HepG2 (cell line): ENCODE measurements around the gene HLA-F. TPM values are rescaled to one million over a fixed set of nuclear protein-coding genes. Genes with fewer than 3 reads are reported as not detected.

Experiments used
- ATAC-seq: fragments of 200-7000 bp; cut with Tn5 transposase; 3 replicates; pipeline ENCODE4 v1.9.1; 2020; ENCODE audit warnings: mild to moderate bottlenecking, moderate library complexity
- BruUV-seq: library from RNA; stranded (reverse); fragments of 400-500 nt; replicated peaks from 2 replicates; lab custom pipeline; 2021; lab: Mats Ljungman, UMichigan
- CTCF ChIA-PET: fragments of 300-600 bp; formaldehyde crosslinking; extraction: SDS; loops from one replicate; lab custom pipeline; 2021; ENCODE audit warnings: low total read pairs, inconsistent platforms, low intra/inter-chr PET ratio; lab: Yijun Ruan, JAX
- POLR2A ChIA-PET: fragments of 350-600 bp; sonication (Branson Sonifier 250); formaldehyde crosslinking; loops from one replicate; lab custom pipeline; 2020; ENCODE audit warnings: antibody characterized with exemption, inconsistent platforms; lab: Yijun Ruan, JAX
- DNase-seq: peaks from one replicate; pipeline ENCODE4 v3.0.0-alpha.2; 2015; ENCODE audit warnings: low spot score
- FAIRE-seq: peaks from 3 replicates; lab custom pipeline; 2011; peaks lifted over from hg19 to GRCh38; lab: Jason Lieb, UNC
- H2AFZ ChIP-seq: one replicate; pipeline ENCODE4 v1.6.1; 2011; ENCODE audit warnings: low read length, inconsistent platforms
- H3K27ac ChIP-seq: fragments of 300-600 bp; 3 replicates; pipeline ENCODE4 v1.8.0; 2011; ENCODE audit warnings: mixed run types, mild to moderate bottlenecking, mixed read lengths, low read length, inconsistent platforms; ENCODE audit not compliant: insufficient read depth; ENCODE audit errors: extremely low read length
- H3K27me3 ChIP-seq, 2 experiments: fragments of 200-600 bp in 1 of 2; 2 replicates in 1 of 2; 3 replicates in 1 of 2; pipeline versions ENCODE4 v1.6.0 to v1.8.0; 2011; ENCODE audit warnings: low read length in 2 of 2, mild to moderate bottlenecking in 2 of 2, moderate library complexity in 2 of 2, inconsistent platforms in 1 of 2; ENCODE audit not compliant: insufficient read depth in 2 of 2, control insufficient read depth in 1 of 2
- H3K36me3 ChIP-seq, 2 experiments: fragments of 200-600 bp in 1 of 2; replicated peaks in 1 of 2; 2 replicates in 1 of 2; 3 replicates in 1 of 2; pipeline versions ENCODE4 v1.5.1 to v1.8.0; 2011; ENCODE audit warnings: low read length in 2 of 2, inconsistent platforms in 1 of 2; ENCODE audit not compliant: insufficient read depth in 2 of 2, control insufficient read depth in 1 of 2
- H3K4me1 ChIP-seq: 2 replicates; pipeline ENCODE4 v1.5.1; 2012; ENCODE audit warnings: low read length, inconsistent platforms; ENCODE audit not compliant: insufficient read depth
- H3K4me2 ChIP-seq: 2 replicates; pipeline ENCODE4 v1.6.0; 2011; ENCODE audit warnings: low read depth, low read length, inconsistent platforms
- H3K4me3 ChIP-seq, 3 experiments: fragments of 200-600 bp in 1 of 3; sonication (generic), shearing (Covaris generic) in 1 of 3; replicated peaks in 1 of 3; 2 replicates each; pipeline ENCODE4 v1.5.1; 2011 to 2016; ENCODE audit warnings: low read length in 3 of 3, inconsistent platforms in 2 of 3, low read depth in 2 of 3, mild to moderate bottlenecking in 2 of 3, control low read depth in 1 of 3, mixed read lengths in 1 of 3; ENCODE audit not compliant: insufficient read depth in 1 of 3
- H3K79me2 ChIP-seq: one replicate; pipeline ENCODE4 v1.6.1; 2011; ENCODE audit warnings: low read length, inconsistent platforms; ENCODE audit not compliant: insufficient read depth
- H3K9ac ChIP-seq: 2 replicates; pipeline ENCODE4 v1.6.0; 2011; ENCODE audit warnings: mild to moderate bottlenecking, low read depth, low read length, inconsistent platforms; ENCODE audit not compliant: insufficient read depth
- H3K9me3 ChIP-seq: 2 replicates; pipeline ENCODE4 v1.5.1; 2012; ENCODE audit warnings: mild to moderate bottlenecking, low read length
- H4K20me1 ChIP-seq: 2 replicates; pipeline ENCODE4 v1.6.0; 2011; ENCODE audit warnings: inconsistent platforms, mild to moderate bottlenecking, low read length, moderate library complexity; ENCODE audit not compliant: insufficient read depth
- CENPX ChIP-seq: sonication (generic); formaldehyde crosslinking; IDR thresholded peaks from 2 replicates; pipeline ENCODE4 v1.9.0; 2021; ENCODE audit warnings: mild to moderate bottlenecking, missing genetic modification reagents, moderate library complexity
- JUND ChIP-seq: sonication (generic); formaldehyde crosslinking; IDR thresholded peaks from 2 replicates; pipeline ENCODE4 v1.8.0; 2022; ENCODE audit warnings: mild to moderate bottlenecking, missing genetic modification reagents
- KLF6 ChIP-seq: IDR thresholded peaks from 2 replicates; pipeline ENCODE4 v1.8.0; 2016; ENCODE audit warnings: missing biosample characterization, missing genetic modification reagents
- PHF20 ChIP-seq: sonication (generic); formaldehyde crosslinking; IDR thresholded peaks from 2 replicates; pipeline ENCODE4 v1.5.0; 2020; ENCODE audit warnings: mild to moderate bottlenecking, missing genetic modification reagents
- PPARG ChIP-seq: conservative IDR thresholded peaks from 2 replicates; pipeline ENCODE4 v1.6.1; 2016; ENCODE audit warnings: missing biosample characterization, missing genetic modification reagents
- TBL1XR1 ChIP-seq: fragments of 150-350 bp; IDR thresholded peaks from 2 replicates; pipeline ENCODE4 v1.6.1; 2014; ENCODE audit warnings: borderline replicate concordance, low read length; ENCODE audit not compliant: partially characterized antibody
- WIZ ChIP-seq: sonication (generic); formaldehyde crosslinking; IDR thresholded peaks from 2 replicates; pipeline ENCODE4 v1.5.1; 2020; ENCODE audit warnings: mild to moderate bottlenecking, missing genetic modification reagents
- ZBTB21 ChIP-seq: sonication (generic); formaldehyde crosslinking; IDR thresholded peaks from 2 replicates; pipeline ENCODE4 v1.4.0; 2020; ENCODE audit warnings: missing genetic modification reagents
- ZC3H13 ChIP-seq: sonication (generic); formaldehyde crosslinking; IDR thresholded peaks from 2 replicates; pipeline ENCODE4 v1.8.1; 2023; ENCODE audit warnings: mild to moderate bottlenecking, missing genetic modification reagents, moderate library complexity
- ZFP37 ChIP-seq: sonication (generic); formaldehyde crosslinking; IDR thresholded peaks from 2 replicates; pipeline ENCODE4 v1.4.0; 2020; ENCODE audit warnings: missing genetic modification reagents, borderline replicate concordance
- ZNF3 ChIP-seq: IDR thresholded peaks from 2 replicates; pipeline ENCODE4 v1.7.0; 2017; ENCODE audit warnings: inconsistent platforms
- ZNF33A ChIP-seq: sonication (generic); formaldehyde crosslinking; IDR thresholded peaks from 2 replicates; pipeline ENCODE4 v1.5.1; 2020; ENCODE audit warnings: missing genetic modification reagents, mild to moderate bottlenecking, moderate library complexity, borderline replicate concordance
- ZNF550 ChIP-seq: sonication (generic); formaldehyde crosslinking; IDR thresholded peaks from 2 replicates; pipeline ENCODE4 v1.4.0; 2020; ENCODE audit warnings: mild to moderate bottlenecking, missing genetic modification reagents, borderline replicate concordance
- ZNF619 ChIP-seq: sonication (generic); formaldehyde crosslinking; IDR thresholded peaks from 2 replicates; pipeline ENCODE4 v1.4.0; 2020; ENCODE audit warnings: mild to moderate bottlenecking, missing genetic modification reagents
- WGBS: methylation state at CpG from one replicate; pipeline ENCODE4 v1.1.6; 2017; ENCODE audit warnings: low lambda C conversion rate; 5-methylcytosine and 5-hydroxymethylcytosine counted together
- in situ Hi-C: cut with HindIII; loops from 2 replicates; pipeline ENCODE4 v1.10.0; 2017; ENCODE audit warnings: low pct_unique_long_range_greater_than_20kb; ENCODE audit not compliant: extremely low pct_ligation_motif_present
- intact Hi-C: fragments of 100-400 bp; cut with micrococcal nuclease; formaldehyde crosslinking; loops from one replicate; pipeline ENCODE4 v1.10.0; 2022; ENCODE audit not compliant: unreplicated experiment
- polyA plus RNA-seq, 8 experiments: library from polyadenylated mRNA; depleted of rRNA in 3 of 8; stranded (reverse) in 7 of 8; unstranded in 1 of 8; fragments of >200 nt; fragmentation: Illumina TruSeq in 4 of 8; extraction: Trizol in 4 of 8; gene quantifications; 2 replicates each; pipeline versions ENCODE4 v1.2.1 to v1.2.3, GENCODE V29; 2011 to 2016; ENCODE audit warnings: low read depth in 4 of 8, missing spikeins in 1 of 8, mixed read lengths in 1 of 8; ENCODE audit not compliant: insufficient read depth in 1 of 8
- total RNA-seq, 5 experiments: library from RNA; depleted of rRNA; stranded (reverse); fragments of >200 nt; fragmentation: Illumina TruSeq; extraction: Trizol; gene quantifications; 2 replicates each; pipeline ENCODE4 v1.2.3, GENCODE V29; 2016; ENCODE audit warnings: low read depth in 1 of 5
- TF ChIP-seq, protein P1 (sequence below): sonication (generic); formaldehyde crosslinking; IDR thresholded peaks from 2 replicates; pipeline ENCODE4 v1.4.0; 2020; ENCODE audit warnings: missing genetic modification reagents; ENCODE audit errors: not compliant biosample characterization

The HLA-F gene
- total and polyA plus RNA-seq, 2 of the 13 experiments (the other 11 are each of a cell fraction or from before 2014, with no cell fraction given) = 6.0 to 6.1 TPM

GRCh38 chr6:29726571-29727194 lies 3.4 kb downstream of the HLA-F start (continued):
- TF ChIP-seq ZC3H13 = no peak
- TF ChIP-seq ZFP37 = no peak
- TF ChIP-seq TBL1XR1 = no peak
- no peak for TF ChIP-seq KLF6
- no peak for TF ChIP-seq ZNF550 (CRISPR knock-in tag)
- TF ChIP-seq JUND (CRISPR knock-in tag) = no peak
- TF ChIP-seq PPARG (CRISPR knock-in tag) = no peak

DNA sequence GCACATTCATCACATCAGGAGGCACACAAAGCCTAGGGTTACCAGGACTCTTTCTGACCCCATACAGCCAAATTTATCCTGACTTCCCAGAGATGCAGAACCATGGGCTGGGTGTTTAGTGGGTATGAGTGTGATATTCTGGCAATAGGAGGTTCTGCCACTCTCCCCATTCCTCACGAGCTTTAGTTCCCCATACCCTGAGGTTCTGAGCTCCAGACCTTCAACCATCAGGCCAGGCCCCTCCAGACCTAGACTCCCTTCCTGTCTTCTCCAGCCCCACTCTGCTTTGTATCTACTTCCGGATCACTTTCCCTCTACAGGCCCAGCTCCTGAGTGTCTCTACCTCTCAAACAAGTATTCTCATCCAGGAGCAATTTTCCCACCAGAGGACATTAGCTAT lies 4.4 kb downstream of the HLA-F start:
- no peaks in the 10 kb centered on the region for H3K9me3 ChIP-seq
- intact Hi-C loops = no loop called here
- H3K4me3 ChIP-seq = no peak overlapping the region
- no peak overlapping the region for H3K9ac ChIP-seq
- no peaks in the 10 kb centered on the region for H3K36me3 ChIP-seq
- no TSS peak for BruUV-seq
- peaks cover 5% of the 10 kb centered on the region; the same call in 1 of the 2 replicates for H3K4me1 ChIP-seq
- H3K27me3 ChIP-seq = peaks cover 1 to 3% of the 10 kb centered on the region in 2 experiments; a peak in 1 of 5 replicates
- ChIA-PET CTCF (no interaction called here), POLR2A (no interaction called here)
- no peak overlapping the region for H3K4me2 ChIP-seq
- no peak overlapping the region for H2AFZ ChIP-seq
- 46% methylated on average over 2 of the region's 2 CpGs for WGBS
- in situ Hi-C loops = no loop called here
- H3K79me2 ChIP-seq = no peaks in the 10 kb centered on the region
- DNase-seq (no peak), FAIRE-seq (no peak), ATAC-seq (no peak)
- TF ChIP-seq ZNF3 (CRISPR knock-in tag) = no peak
- TF ChIP-seq ZNF619 (CRISPR knock-in tag) = no peak
- no peak for TF ChIP-seq ZNF33A (CRISPR knock-in tag)
- no peak for TF ChIP-seq CENPX (CRISPR knock-in tag)
- TF ChIP-seq WIZ (CRISPR knock-in tag) = no peak
- no peak for TF ChIP-seq ZBTB21 (CRISPR knock-in tag)
- TF ChIP-seq, protein P1, sequence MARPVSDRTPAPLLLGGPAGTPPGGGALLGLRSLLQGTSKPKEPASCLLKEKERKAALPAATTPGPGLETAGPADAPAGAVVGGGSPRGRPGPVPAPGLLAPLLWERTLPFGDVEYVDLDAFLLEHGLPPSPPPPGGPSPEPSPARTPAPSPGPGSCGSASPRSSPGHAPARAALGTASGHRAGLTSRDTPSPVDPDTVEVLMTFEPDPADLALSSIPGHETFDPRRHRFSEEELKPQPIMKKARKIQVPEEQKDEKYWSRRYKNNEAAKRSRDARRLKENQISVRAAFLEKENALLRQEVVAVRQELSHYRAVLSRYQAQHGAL = no peak
- no peak for TF ChIP-seq PHF20 (CRISPR knock-in tag)
- no peaks in the 10 kb centered on the region for H4K20me1 ChIP-seq
- H3K27ac ChIP-seq = no peak overlapping the region
